Activated CD4-positive, alpha-beta T cell treated with anti-CD3 and anti-CD28 coated beads, Interleukin-2, amount 10 ng/mL, durations not matched to agents 24 days and 14 days (primary cell): ENCODE measurements around the gene GRIFIN. TPM values are rescaled to one million over a fixed set of nuclear protein-coding genes. Genes with fewer than 3 reads are reported as not detected.

ENCODE experiments used
- DNase-seq: peaks from one replicate; pipeline ENCODE4 v3.0.0; 2022
- H3K27ac Mint-ChIP-seq: one replicate; pipeline ENCODE4 v1.8.0; 2022; ENCODE audit warnings: mild to moderate bottlenecking, mixed read lengths
- H3K27me3 Mint-ChIP-seq: one replicate; pipeline ENCODE4 v1.8.0; 2022; ENCODE audit warnings: mixed read lengths
- H3K36me3 Mint-ChIP-seq: one replicate; pipeline ENCODE4 v1.8.0; 2022; ENCODE audit warnings: low read depth, mild to moderate bottlenecking, mixed read lengths
- H3K4me1 Mint-ChIP-seq: one replicate; pipeline ENCODE4 v1.8.0; 2021; ENCODE audit warnings: mixed read lengths
- H3K4me3 Mint-ChIP-seq: one replicate; pipeline ENCODE4 v1.8.0; 2022; ENCODE audit warnings: mild to moderate bottlenecking, moderate library complexity, mixed read lengths
- H3K9me3 Mint-ChIP-seq: one replicate; pipeline ENCODE4 v1.8.0; 2021; ENCODE audit warnings: mixed read lengths
- intact Hi-C: fragments of 100-400 bp; cut with micrococcal nuclease; formaldehyde crosslinking; loops from one replicate; pipeline ENCODE4 v1.15.1; 2023
- total RNA-seq: library from RNA; stranded (reverse); gene quantifications from 2 replicates; pipeline ENCODE4 v1.2.3, GENCODE V29; 2022

Gene GRIFIN
- total RNA-seq, 1 donor from 2014 or later = not detected

DNA sequence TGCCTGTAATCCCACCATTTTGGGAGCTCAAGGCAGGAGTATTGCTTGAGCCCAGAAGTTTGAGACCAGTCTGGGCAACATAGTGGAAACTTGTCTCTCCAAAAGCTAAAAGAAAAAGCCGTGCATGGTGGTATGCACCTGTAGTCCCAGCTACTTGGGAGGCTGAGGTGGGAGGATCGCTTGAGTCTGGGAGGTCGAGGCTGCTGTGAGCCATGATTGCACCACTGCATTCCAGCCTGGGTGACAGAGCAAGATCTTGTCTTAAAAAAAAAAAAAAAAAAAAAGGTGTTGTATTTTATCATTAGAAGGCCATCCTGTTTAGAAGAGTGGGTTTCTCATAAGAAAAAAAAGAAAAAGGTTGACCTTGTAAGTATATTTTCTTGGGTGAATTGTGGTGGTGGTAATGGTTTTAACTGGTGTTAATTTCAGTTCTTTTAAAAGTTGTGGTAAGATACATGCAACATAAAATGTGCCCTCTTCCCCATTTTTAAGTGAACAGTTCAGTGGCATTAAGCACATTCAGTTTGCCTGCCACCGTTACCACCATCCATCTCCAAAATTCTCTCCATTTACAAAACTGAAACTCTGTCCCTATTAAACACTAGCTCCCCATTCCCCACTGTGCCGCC is 34.7 kb downstream of the GRIFIN start:
- Mint-ChIP-seq H3K36me3 (peaks cover 11% of the 10 kb centered on the region), H3K4me1 (no peaks in the 10 kb centered on the region), H3K27ac (no peak overlapping the region), H3K27me3 (no peaks in the 10 kb centered on the region), H3K4me3 (no peak overlapping the region), H3K9me3 (no peaks in the 10 kb centered on the region)
- intact Hi-C loops = no loop called here
- DNase-seq = no peak

- intact Hi-C loops = no loop called here
- Mint-ChIP-seq H3K36me3 (peaks cover 13% of the 10 kb centered on the region), H3K4me3 (no peak overlapping the region), H3K4me1 (no peaks in the 10 kb centered on the region), H3K9me3 (no peaks in the 10 kb centered on the region), H3K27ac (no peak overlapping the region), H3K27me3 (no peaks in the 10 kb centered on the region)
- no peak for DNase-seq
Observed at GRCh38 chr7:2440608-2441245, 35.5 kb downstream of the GRIFIN start.

DNA sequence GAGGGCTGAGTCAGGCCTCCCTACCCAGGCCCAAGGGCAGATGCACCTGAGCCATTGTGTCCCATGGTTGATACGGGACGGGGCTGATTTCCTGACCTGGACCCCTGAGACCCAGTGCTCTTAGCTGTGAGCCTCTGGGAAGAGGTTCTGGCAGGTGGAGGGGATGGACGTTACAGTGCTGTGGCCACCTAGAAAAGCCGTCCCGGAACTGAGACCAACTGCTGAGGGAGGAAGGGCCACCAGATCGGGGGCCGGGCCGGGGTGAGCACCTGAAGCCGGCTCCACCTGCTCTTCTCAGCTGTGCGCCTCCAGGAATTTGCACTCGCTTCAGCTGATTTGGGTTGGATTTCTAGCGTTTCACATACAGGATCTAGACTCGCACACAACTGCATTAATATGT is 37.4 kb downstream of the GRIFIN start:
- H3K36me3 Mint-ChIP-seq = peaks cover 24% of the 10 kb centered on the region
- intact Hi-C loops = no loop called here
- H3K4me3 Mint-ChIP-seq = no peak overlapping the region
- no peak overlapping the region for H3K27ac Mint-ChIP-seq
- no peaks in the 10 kb centered on the region for H3K4me1 Mint-ChIP-seq
- H3K9me3 Mint-ChIP-seq = no peaks in the 10 kb centered on the region
- H3K27me3 Mint-ChIP-seq = no peaks in the 10 kb centered on the region
- no peak for DNase-seq

DNA sequence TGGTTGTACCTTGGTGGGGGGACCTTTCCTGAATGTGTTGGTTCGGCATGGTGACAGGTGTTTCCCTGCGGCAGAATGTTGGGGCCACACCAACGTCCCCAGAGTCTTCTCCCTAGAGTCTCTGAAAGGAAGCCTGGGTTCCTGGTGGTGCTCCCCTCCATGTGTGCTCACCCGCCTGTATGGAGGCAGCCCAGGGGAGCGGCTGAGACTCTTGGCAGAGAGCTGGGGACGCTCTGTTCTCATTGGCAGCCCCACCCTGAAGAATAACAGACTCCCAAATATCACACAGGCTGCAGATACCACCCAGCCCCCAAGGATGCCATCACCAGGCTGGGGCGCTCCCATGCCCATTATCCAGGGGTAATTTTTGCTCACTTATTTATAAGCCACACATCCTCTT is 38.0 kb downstream of the GRIFIN start:
- intact Hi-C loops = no loop called here
- no peaks in the 10 kb centered on the region for H3K4me1 Mint-ChIP-seq
- no peak for DNase-seq
- H3K27me3 Mint-ChIP-seq = no peaks in the 10 kb centered on the region
- H3K4me3 Mint-ChIP-seq = no peak overlapping the region
- H3K27ac Mint-ChIP-seq = no peak overlapping the region
- H3K36me3 Mint-ChIP-seq = peaks cover 28% of the 10 kb centered on the region
- no peaks in the 10 kb centered on the region for H3K9me3 Mint-ChIP-seq

GRCh38 chr7:2437537-2438148 is 38.6 kb downstream of the GRIFIN start:
- Mint-ChIP-seq H3K36me3 (peaks cover 29% of the 10 kb centered on the region), H3K27ac (no peak overlapping the region), H3K4me1 (no peaks in the 10 kb centered on the region), H3K9me3 (no peaks in the 10 kb centered on the region), H3K27me3 (no peaks in the 10 kb centered on the region), H3K4me3 (no peak overlapping the region)
- intact Hi-C loops = no loop called here
- no peak for DNase-seq

DNA sequence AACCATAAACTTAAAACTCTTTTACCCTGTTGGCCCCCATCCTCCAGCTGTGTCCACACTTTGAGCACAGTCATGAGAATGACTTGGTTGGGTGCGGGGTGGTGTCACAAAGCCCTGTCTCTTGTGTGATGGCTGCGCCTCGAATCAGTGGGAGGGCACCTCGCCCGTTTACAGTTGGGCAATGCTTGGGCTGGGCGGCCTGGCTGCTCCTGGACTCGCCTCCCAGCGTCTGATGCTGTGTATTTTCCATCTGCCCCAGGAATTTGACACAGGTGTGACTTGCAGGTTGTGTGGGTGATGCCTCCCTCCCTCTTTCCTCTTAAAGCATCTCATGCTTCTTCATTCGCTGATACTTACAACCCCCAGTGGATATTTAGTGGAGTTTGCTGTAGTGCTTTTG is 39.1 kb downstream of the GRIFIN start:
- intact Hi-C loops = no loop called here
- H3K4me1 Mint-ChIP-seq = no peaks in the 10 kb centered on the region
- H3K4me3 Mint-ChIP-seq = no peak overlapping the region

DNA sequence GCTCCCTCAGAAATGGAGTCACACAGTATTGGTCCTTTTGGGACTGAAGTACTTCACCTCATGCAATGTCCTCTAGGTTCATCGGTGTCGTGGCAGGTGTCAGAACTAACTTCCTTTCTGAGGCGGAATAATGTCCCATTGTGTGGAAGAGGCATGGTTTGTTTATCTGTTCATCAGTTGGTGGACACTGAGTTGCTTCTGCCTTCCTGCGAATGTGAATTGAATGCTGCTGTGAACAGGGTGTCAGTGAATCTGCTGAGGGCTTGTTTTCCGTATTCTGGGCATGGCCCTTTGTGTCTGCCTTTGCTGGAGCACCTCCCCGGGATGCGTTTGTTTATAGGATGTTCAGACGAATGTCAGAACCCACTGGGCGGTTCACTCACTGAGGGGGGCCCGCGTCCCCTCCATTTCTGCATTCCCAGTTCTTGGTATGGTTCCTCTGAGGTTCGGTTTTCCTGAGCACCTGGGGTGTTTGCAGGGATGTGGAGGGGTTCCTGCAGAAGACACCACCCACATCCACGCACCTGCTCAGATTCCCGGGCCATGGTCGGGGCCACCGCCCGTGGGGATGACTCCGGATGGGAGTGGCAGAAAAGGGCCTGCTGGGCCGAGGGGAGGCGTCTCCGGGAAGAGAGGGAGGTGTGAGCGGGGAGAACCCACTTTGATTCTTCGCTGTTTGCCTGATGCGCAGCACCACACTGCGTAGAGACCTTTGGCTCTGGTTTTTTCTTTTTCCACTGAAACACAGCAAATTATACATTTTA is 39.7 kb downstream of the GRIFIN start:
- intact Hi-C loops = no loop called here
- Mint-ChIP-seq H3K36me3 (peaks cover 36% of the 10 kb centered on the region), H3K4me3 (no peak overlapping the region), H3K4me1 (no peaks in the 10 kb centered on the region), H3K27me3 (no peaks in the 10 kb centered on the region), H3K27ac (no peak overlapping the region), H3K9me3 (no peaks in the 10 kb centered on the region)
- no peak for DNase-seq

More for the DNA sequence above, 39.1 kb downstream of the GRIFIN start:
- no peaks in the 10 kb centered on the region for H3K9me3 Mint-ChIP-seq
- H3K27ac Mint-ChIP-seq = no peak overlapping the region
- DNase-seq = no peak
- no peaks in the 10 kb centered on the region for H3K27me3 Mint-ChIP-seq
- H3K36me3 Mint-ChIP-seq = peaks cover 31% of the 10 kb centered on the region

- Mint-ChIP-seq H3K9me3 (peaks cover 5% of the 10 kb centered on the region), H3K36me3 (peaks cover 42% of the 10 kb centered on the region), H3K27me3 (no peaks in the 10 kb centered on the region), H3K4me1 (no peaks in the 10 kb centered on the region), H3K4me3 (no peak overlapping the region), H3K27ac (no peak overlapping the region)
- intact Hi-C loops = no loop called here
- no peak for DNase-seq
Observed at GRCh38 chr7:2435146-2435545, 41.1 kb downstream of the GRIFIN start.

- no peak for DNase-seq
- intact Hi-C loops = no loop called here
- H3K4me1 Mint-ChIP-seq = peaks cover 5% of the 10 kb centered on the region
- peaks cover 5% of the 10 kb centered on the region for H3K9me3 Mint-ChIP-seq
- no peak overlapping the region for H3K27ac Mint-ChIP-seq
- no peaks in the 10 kb centered on the region for H3K27me3 Mint-ChIP-seq
- H3K4me3 Mint-ChIP-seq = no peak overlapping the region
- peaks cover 39% of the 10 kb centered on the region for H3K36me3 Mint-ChIP-seq
Observed at GRCh38 chr7:2433713-2434550, 42.3 kb downstream of the GRIFIN start.

- no peak for DNase-seq
- H3K4me3 Mint-ChIP-seq = no peak overlapping the region
- H3K4me1 Mint-ChIP-seq = peaks cover 5% of the 10 kb centered on the region
- H3K9me3 Mint-ChIP-seq = peaks cover 5% of the 10 kb centered on the region
- intact Hi-C loops = no loop called here
- H3K27ac Mint-ChIP-seq = no peak overlapping the region
- H3K36me3 Mint-ChIP-seq = peaks cover 36% of the 10 kb centered on the region
- H3K27me3 Mint-ChIP-seq = no peaks in the 10 kb centered on the region
Observed at GRCh38 chr7:2432910-2433712, 43.1 kb downstream of the GRIFIN start.

DNA sequence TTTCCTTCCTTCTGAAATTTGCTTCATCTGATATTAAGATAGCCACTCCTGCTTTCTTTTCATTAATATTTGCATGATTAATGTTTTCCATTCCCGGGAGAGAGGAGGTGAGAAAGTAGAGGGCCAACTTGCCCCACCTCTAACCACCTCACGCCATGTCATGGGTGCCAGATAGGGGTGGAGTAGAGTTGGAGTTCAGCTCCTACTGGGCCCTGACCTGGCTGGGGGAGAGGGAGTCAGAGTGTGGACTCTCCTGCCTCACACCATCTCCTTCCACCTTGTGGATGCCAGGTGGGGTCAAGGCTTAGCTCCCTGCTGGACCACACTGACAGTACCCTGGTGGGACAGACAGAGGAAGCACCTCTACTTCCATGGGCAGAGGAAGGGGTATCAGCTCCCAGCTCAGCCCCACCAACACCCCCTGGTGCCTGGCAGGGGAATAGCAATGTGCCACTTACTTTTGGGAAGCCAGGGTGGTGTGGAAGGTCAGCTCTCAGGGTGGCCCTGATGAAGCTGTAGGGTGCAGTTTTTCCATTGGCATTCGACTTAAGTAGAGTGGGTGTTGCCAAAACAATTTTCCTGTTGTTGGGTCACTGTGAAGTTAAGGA is 44.8 kb downstream of the GRIFIN start:
- H3K27me3 Mint-ChIP-seq = no peaks in the 10 kb centered on the region
- peak; percentile 80 for DNase-seq
- no peak overlapping the region for H3K27ac Mint-ChIP-seq
- peaks cover 7% of the 10 kb centered on the region for H3K4me1 Mint-ChIP-seq
- H3K9me3 Mint-ChIP-seq = peaks cover 5% of the 10 kb centered on the region
- no peak overlapping the region for H3K4me3 Mint-ChIP-seq
- H3K36me3 Mint-ChIP-seq = peaks cover 34% of the 10 kb centered on the region
- intact Hi-C loops = no loop called here

GRCh38 chr7:2425749-2426148 is 50.4 kb downstream of the GRIFIN start:
- no peak overlapping the region for H3K4me3 Mint-ChIP-seq
- H3K27me3 Mint-ChIP-seq = no peaks in the 10 kb centered on the region
- peaks cover under 1% of the 10 kb centered on the region for H3K9me3 Mint-ChIP-seq
- no peak for DNase-seq
- peaks cover 5% of the 10 kb centered on the region for H3K36me3 Mint-ChIP-seq
- no peak overlapping the region for H3K27ac Mint-ChIP-seq
- intact Hi-C loops = no loop called here
- peaks cover 17% of the 10 kb centered on the region for H3K4me1 Mint-ChIP-seq
